Right ventricle myocardium inferior (tissue), 1 donor: ENCODE results near the gene TOP2B. TPM values are rescaled to one million over a fixed set of nuclear protein-coding genes. Genes with fewer than 3 reads are reported as not detected.

Experiments used
- ATAC-seq: fragments of 200-7000 bp; cut with Tn5 transposase; one replicate; pipeline ENCODE4 v1.9.1; 2020; ENCODE audit warnings: mild to moderate bottlenecking, moderate library complexity
- DNase-seq: peaks from one replicate; pipeline ENCODE4 v3.0.0; 2021; ENCODE audit errors: missing footprints
- intact Hi-C: fragments of 100-400 bp; cut with DNase I; formaldehyde crosslinking; loops from one replicate; pipeline ENCODE4 v1.11.0; 2022
- total RNA-seq: library from RNA; stranded (reverse); fragmentation: NEBNext Ultra II Directional; extraction: Animal tissue kit (Norgen Biotek cat#: 25700); gene quantifications from one replicate; pipeline ENCODE4 v1.2.1, GENCODE V29; 2021
- donor health status: DM: no; HTN: yes; CAD: no; lungs with severe emphysema.

TOP2B gene
- total RNA-seq, 1 donor from 2014 or later: 90.3 TPM

DNA sequence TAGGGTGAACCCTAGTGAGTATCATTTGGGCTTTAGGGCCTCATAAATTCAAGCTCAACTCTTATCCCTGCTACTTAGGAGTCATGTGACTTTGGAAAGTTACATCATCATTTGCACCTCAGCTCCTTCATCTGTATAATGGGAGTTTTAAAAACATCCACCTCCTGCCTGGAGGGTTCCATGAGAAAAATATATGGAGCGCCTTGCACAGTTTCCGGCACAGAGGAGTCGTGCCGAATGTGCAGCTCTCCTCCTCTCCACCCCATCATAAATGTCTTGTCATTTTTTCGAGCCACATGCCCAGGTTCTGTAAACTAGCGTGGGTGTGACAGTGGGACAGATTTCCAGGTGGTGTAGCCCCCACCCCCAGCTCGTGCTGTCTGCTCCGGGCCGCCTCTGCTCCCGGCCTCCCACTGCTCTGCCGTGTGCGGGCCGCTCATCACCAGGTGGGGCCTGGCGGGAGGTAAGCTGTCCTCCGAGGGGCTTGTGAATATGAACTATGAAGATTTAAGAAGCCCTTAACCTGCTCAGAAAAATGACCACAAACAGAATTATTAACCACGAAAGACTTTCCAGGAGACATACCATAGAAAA lies 90.4 kb downstream of the TOP2B start:
- ATAC-seq: no peak
- intact Hi-C loops: loop anchor here (5.0 kb wide), 2 partner anchors 67 to 142 kb away; no protein-coding TSS in a partner anchor
- DNase-seq: no peak

DNA sequence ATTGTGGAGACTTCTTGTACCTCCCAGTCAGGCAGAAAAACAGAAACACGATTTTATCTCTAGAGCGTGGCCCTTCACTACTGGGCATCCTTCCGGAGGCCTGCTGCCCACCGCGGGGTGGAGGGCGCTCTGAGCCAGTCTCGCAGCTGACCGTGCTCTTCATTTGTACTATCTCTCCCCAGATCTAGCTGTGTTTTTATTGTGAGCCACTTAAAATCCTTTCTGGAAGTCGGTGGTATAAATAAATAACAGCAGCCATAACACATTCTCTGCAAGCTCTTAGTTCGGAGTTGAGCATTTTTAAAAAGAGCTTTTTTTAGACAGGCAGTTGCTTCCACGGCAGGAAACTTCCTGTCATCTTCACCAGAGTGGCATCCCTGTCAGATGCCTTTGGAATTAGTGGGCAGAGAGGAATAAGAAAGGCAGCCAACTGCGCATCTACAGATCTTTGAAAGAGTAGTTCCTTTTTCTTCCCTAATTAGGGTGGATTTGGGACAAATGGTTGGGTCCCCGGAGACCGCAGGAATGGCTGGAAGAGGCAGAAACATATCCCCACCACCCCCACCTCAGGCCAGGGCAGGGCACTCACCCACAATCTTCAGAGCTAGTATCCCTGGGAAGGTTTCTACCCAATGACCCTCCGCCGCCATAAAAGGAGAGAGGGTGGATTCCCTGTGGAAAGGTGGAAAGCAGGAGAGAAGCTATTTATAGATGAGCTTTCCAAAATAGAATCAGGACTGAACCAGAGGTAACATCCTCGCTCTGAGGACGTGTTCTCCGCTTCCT lies 91.1 kb downstream of the TOP2B start:
- DNase-seq (no peak), ATAC-seq (peak; percentile 27)
- intact Hi-C loops: loop anchor here (5.0 kb wide), 2 partner anchors 66 to 141 kb away; no protein-coding TSS in a partner anchor

DNA sequence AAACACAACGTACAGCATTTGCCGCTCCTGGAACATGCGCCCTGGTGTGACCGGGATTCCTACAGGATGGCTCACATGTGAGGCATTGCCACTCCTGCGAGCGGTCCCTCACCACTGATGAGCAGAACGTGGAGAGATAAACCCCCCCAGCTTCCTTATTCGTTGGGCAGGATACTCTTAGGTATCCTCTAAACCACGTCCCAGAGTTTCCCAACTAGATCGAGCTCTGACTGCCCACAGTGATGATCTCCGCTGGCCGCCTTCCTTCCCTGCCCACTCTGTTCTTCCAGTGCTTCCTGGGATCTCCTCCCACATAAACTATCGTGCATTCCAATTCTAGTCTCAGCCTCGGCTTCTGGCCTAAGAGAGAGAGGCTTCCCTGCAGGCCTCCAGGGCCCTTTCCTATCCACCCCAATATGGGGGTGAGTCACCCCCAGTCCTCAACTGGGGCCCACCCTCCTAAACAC lies 91.8 kb downstream of the TOP2B start:
- DNase-seq: no peak
- no peak for ATAC-seq
- intact Hi-C loops: loop anchor here (5.0 kb wide), 2 partner anchors 66 to 141 kb away; no protein-coding TSS in a partner anchor

DNA sequence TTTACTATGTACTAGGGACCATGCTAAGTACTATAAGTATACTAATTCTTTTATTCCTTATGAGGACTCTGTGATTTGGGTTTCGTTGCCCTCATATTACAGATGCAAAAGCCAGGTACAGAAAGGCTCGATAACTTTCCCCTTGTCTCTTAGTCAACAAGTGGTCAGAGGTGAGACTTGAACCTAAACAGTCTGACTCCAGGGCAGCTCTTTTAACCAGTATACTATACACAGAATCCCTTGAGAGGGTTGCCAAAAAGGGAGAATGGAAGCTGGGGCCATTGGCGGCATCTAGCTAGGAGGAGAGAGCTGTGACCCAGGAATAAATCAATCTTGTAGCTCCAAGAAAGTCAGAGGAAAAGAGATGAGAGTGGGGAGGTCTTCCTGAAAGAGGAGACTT lies 92.4 kb downstream of the TOP2B start:
- ATAC-seq (no peak), DNase-seq (no peak)
- intact Hi-C loops: loop anchor here (5.0 kb wide), 2 partner anchors 65 to 140 kb away; no protein-coding TSS in a partner anchor

DNA sequence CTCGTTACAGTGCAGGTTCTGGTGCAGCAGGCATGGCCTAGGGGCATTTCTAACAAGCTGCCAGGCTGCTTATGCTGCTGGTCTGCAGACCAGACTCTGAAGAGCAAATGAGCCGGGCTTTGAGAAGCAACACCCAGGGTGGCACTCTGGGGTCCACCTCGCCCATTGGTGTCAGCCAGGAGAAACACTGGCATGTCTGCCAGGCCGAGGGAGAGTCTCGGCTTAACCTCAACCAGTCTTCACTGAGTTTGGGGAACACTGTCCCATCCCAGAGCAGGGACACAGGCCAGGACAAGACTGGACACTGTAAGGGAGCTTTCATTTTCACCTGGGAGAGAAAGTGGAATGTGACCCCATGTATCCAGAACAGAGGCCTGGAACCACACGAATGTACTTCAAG lies 93.4 kb downstream of the TOP2B start:
- DNase-seq (no peak), ATAC-seq (no peak)
- intact Hi-C loops: loop anchor here (5.0 kb wide), 2 partner anchors 64 to 139 kb away; no protein-coding TSS in a partner anchor

DNA sequence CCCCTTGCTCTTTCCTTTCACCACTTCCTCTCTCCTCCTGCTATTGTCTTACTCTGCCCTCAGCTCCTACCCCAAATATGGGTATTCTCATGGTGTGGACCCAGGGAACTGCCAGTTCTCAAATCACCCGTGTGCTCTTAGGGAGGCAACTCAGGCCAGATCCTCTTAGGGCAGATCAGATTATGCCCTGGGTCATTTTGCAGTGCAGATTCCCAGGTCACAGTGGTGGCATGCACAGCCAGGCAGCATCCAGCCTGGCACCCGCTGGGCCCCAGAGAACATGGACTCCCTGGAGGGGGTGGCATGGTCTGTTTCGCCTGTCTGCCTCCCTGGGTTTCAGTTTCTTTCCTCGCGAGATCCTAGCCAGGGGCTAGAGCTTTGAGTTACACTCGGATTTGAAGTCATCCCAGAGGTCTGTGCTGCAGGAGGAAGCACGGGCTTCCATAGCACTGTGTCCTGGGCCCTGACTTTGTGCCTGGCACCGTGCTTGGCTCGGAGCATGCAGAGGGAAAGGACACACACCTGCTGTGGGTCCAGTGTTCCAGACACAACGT lies 96.1 kb downstream of the TOP2B start:
- intact Hi-C loops: no loop called here
- peak; percentile 86 for ATAC-seq
- no peak for DNase-seq

DNA sequence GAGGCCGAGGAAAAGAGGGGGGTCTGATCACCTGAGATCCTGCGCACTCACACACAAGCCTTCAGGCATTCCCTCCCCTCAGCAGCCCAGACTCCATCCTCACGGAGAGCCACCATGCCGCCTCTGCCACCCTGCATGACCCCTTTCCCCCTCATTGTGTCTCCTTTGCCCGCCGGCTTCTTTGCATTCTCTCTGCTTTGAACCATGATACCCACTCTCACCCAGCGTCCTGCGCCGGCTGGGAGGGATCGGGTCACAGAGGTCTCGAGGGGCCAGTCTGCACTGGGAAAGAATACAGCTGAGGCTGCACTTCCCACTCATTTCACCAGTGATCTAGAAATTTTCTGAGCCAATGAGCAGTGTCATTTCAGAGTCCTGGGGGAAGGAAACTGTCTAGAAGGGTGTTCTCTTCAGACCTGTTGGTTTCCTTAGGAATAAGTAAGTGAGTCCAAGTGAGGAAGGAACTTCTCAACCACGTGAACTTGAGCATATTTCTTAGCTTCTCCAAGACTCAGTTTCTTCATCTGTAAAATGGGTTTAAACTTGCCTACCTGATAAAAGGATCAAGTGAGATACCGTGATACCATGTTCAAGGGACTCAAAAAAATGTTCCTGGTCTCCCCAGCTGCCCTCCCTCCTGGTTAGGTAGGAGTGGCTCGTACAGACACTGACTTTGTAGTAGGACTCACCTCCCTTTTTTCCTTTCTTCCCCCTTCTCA lies 96.7 kb downstream of the TOP2B start:
- intact Hi-C loops: no loop called here
- ATAC-seq (no peak), DNase-seq (no peak)

DNA sequence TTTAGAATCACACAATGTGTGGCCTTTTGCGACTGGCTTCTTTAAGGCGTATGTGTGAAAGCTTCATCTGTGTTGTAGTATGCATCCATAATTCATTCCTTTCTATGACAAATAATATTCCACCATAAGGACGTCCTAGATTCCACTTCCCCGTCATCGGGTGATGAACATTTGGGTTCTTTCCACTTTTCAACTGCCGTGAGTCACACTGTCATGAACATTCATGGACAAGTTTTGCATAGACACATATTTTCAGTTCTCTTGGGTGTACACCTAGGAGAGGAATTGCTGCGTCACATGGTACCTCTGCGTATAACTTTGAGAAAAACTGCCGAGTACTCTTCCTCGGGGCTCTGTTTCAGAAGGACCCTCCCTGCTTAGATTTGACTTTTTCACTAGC lies 97.3 kb downstream of the TOP2B start:
- DNase-seq: no peak
- intact Hi-C loops: no loop called here
- no peak for ATAC-seq

DNA sequence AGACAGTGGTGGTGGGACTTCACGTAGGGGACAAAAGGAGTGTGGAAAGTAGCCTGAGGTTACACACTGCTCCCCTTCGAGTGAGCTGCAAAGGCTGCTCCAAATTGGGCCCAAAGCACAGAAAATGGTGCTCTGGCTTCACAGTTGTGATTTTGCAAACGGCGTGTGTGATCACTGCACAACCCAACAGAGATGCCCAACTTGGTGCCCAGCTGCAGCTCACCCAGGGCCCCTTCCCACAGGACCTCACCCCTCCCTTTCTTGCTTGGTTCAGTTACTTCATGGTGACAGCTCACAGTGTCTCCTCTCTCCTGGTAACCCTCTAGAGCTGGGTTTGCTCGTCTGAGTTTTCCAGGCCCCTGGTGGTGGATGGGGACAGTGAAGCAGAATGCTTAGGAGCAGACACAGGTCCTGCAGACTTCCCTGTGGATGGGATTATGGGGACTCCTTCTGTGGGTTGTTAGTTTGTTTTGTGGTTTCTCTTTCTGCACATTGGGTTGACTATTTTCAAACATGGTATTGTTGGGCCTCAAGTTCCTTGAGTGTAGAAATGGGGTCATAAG lies 98.3 kb downstream of the TOP2B start:
- DNase-seq (no peak), ATAC-seq (no peak)
- intact Hi-C loops: no loop called here

DNA sequence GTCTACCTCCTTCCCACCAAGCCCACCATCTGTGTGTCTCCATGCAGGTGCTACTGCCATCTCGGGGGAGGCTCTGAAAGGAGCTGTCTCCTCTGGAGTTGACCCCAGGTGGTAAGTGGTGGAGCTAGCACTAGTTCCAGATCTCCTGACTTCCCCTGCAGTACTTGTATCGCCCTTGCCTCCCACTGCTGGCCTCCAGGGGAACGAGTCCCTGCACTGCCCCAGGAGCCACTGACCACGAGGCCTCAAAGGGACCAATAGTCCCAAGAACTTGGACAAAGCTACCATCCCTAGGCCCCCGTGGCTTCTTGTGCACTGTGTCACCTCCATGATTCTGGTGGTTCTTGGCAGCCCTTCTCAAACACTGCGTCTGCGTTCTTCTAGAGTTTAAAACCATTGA lies 98.9 kb downstream of the TOP2B start:
- intact Hi-C loops: no loop called here
- ATAC-seq: no peak
- DNase-seq: no peak

DNA sequence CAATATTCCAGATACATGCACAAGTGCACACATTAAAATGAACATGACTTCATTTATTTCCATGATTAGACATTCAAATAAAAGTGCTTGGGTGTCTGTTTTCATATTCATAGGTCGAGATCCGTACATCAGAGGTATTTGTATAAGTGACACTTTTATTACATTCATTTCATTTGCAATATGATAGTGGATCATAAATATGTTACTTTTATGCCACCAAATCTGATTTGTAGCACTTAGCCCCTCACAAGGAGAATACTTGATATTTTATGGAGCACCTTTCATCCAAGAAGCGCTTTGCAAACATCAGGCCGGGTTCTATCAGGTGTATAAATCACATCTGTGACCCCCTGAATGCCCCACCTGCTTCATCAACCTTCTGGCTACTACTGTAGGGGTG lies 100.6 kb downstream of the TOP2B start:
- intact Hi-C loops: no loop called here
- no peak for ATAC-seq
- DNase-seq: no peak

DNA sequence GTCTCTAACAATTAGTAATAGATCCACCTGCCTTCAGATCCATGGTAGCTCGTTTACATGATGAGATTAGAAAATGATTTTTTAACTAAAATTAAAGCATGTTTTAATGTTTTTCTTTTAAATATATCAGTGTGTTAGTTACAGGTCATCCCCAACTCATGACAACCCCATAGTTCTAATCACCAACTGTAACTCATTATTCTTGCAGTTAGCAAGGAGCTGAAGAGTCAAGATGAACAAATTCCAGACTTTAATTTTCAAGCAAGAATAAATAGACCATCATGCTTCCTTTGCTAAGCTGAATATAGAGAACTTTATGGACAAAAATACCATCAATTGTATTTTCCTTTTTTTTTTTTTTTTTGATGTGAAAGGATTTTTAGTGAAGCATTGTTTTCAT lies 101.1 kb downstream of the TOP2B start:
- DNase-seq (no peak), ATAC-seq (no peak)
- intact Hi-C loops: no loop called here

DNA sequence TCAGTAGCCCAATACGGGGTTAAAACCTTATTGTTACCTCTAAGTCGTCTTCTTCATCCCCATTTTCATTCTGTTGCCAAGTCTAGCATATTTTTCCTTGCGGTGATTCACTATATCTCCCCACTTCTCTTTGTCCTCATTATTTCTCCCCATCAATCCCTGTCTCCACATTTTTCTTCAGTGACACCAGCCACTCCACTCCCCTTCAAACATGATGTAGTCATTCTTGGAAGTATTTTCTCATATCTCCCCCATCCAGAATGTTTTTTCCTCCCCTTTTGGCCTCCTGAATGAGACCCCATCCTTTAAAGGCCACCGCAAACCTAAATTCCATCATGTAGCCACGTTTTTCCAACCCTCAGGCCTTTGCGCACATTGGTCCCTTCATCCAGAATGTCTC lies 105.9 kb downstream of the TOP2B start:
- intact Hi-C loops: loop anchor here (5.0 kb wide), 2 partner anchors 41 to 86 kb away; no protein-coding TSS in a partner anchor
- ATAC-seq: no peak
- DNase-seq: no peak

DNA sequence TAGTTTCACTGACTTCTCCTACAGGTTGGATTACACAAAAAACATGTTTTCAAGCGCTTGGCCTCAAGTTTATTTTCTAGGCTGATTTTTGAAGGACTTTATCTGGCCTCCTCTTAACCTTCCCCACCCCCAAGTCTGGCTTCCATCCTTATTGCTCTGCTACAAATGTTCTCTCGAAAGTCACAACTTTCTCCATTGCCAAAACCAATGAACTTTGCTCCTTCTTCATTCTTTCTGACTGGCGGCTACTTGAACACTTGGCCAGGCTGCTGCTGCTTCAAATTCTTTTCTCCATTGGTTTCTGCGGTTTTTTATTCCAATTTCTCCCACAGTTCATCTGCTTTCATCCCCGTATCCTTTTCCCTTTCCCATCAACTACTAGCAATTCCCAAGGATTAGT lies 106.6 kb downstream of the TOP2B start:
- no peak for DNase-seq
- ATAC-seq: peak; percentile 34
- intact Hi-C loops: loop anchor here (5.0 kb wide), 2 partner anchors 41 to 86 kb away; no protein-coding TSS in a partner anchor

DNA sequence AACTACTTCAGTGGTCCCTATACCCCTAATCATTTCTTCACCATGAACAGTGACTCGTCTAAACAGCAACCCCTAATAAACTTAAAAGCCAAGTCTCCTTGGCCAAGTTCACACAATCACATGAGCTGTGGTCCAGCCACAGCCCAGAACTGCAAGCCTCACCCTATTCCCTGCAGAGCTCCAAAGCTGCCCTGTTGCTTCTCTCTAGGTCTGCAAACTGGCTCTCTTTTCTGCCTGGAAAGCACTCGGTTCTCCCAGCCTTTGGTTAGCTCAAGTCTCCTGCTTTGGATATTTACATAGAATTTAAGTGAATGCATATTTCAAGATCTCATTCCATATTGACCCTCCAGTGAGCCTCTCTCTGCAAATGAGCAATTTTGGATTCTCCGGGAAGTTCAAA lies 107.0 kb downstream of the TOP2B start:
- no peak for DNase-seq
- intact Hi-C loops: loop anchor here (5.0 kb wide), 2 partner anchors 40 to 85 kb away; no protein-coding TSS in a partner anchor
- peak; percentile 63 for ATAC-seq

DNA sequence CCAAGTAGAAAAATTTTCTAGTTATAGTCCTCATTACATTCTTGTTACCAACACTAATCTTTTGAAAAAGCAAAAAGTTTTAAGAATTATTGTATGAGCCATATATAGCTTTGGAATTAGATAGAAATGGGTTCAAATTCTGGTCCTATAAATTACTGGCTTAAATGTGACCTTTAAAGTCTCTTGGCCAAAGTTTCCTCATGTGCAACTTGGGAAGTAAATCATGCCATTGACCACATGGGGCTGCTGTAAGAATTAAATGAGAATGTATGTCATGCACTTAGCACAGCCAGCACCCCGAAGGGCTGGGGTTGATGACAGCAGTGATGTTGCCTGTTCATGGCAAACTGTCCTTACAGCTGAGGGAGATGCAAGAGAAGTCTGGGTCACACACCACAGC lies 108.3 kb downstream of the TOP2B start:
- intact Hi-C loops: loop anchor here (5.0 kb wide), 2 partner anchors 39 to 84 kb away; no protein-coding TSS in a partner anchor
- ATAC-seq: no peak
- DNase-seq: no peak

DNA sequence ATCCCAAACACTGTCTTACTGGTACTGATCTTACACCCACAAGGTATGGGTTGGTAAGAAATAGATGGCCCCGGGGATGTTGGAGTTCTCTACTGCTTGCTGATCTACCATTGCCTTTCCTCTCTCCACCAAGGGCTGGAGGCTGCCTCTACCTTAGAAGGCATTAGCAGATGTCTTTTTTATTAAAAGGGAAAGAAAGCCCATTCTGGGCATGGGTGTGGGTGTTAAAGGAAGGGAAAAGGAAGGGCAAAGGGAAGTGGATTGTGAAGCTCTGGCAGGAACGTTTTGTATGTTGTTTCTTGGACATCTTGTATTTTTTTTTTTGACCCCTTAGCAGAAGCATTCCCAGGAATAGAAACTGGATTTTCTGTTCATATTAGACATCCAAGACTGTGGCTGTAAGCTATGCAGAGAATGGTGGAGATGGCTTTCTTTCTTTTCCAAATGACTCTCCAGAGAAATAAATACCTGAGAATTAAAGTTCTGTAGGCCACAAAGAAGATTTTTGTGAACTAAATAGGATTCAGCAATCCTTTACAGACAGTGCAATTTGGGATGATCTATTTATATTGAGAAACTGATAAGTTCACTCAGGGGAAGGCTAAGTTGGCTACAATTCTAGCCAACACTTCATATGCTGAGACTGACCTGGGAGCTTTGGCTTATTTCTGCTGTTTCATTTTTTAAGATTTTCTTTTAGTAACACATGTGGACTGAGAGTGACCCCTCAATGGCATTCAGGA lies 108.8 kb downstream of the TOP2B start:
- DNase-seq (no peak), ATAC-seq (peak; percentile 10)
- intact Hi-C loops: loop anchor here (5.0 kb wide), 2 partner anchors 39 to 84 kb away; no protein-coding TSS in a partner anchor

DNA sequence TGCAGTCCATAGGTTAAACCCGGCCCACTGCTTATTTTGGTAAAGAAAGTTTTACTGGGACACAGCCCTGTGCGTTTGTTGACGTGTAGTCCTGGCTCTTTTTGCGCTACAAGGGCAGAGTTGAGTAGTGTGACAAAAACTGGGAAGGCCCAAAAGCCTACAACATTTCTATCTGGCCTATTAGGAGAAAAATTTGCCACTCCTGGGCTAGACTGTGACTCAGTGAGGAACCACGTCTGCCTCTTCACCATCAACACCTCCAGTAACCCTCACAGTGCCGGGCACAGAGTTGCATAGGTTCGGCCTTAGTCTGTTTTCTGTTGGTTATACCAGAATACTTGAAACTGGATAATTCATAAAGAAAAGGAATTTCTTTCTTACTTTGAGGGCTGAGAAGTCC lies 110.3 kb downstream of the TOP2B start:
- no peak for ATAC-seq
- intact Hi-C loops: no loop called here
- DNase-seq: no peak
